Stimulated activated CD4-positive, alpha-beta T cell treated with anti-CD3 and anti-CD28 coated beads, Interleukin-4, amount 100 ng/mL, for 48 hours (primary cell): ENCODE measurements around the gene PEX26.
"Not testable (repeated sequence)": the region's sequence is repeated elsewhere in the genome, so short reads cannot be mapped to it uniquely, and the experiment has no call there.

Source experiments
- DNase-seq, 2 donors: peaks; one replicate each; pipeline ENCODE4 v3.0.0-alpha.2; 2020; ENCODE audit warnings: low read depth in 2 of 2

Gene PEX26

DNA sequence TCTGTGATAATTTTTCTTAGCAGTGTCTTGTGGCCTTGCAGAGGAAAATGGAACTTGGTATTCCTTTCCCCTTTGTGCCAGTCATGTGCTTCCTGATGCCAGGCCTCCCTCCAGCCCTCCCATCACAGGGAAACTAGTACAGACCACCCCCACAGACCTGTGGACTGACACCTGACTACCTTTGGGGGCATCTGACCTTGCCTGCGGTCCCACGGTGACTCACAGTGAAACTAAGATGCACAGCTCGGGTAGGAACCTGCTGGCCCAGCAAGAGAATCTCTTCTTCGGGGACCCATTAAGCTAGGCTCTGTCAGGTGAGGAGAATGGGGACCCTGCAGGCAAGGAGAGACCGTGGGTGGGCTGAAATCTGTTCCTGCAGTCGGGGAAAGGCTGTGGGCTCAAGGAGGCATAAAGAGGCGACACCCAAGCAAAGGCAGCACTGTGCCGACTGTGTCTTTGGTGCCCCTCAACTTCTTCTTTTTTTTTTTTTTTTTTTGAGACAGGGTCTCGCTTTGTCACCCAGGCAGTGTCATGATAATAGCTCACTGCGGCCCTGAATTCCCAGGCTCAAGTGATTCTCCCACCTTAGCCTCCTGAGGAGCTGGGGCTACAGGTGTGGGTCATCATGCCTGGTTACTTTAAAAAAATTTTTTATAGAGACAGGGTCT lies 20.8 kb upstream of the PEX26 start:
- DNase-seq, result no peak

DNA sequence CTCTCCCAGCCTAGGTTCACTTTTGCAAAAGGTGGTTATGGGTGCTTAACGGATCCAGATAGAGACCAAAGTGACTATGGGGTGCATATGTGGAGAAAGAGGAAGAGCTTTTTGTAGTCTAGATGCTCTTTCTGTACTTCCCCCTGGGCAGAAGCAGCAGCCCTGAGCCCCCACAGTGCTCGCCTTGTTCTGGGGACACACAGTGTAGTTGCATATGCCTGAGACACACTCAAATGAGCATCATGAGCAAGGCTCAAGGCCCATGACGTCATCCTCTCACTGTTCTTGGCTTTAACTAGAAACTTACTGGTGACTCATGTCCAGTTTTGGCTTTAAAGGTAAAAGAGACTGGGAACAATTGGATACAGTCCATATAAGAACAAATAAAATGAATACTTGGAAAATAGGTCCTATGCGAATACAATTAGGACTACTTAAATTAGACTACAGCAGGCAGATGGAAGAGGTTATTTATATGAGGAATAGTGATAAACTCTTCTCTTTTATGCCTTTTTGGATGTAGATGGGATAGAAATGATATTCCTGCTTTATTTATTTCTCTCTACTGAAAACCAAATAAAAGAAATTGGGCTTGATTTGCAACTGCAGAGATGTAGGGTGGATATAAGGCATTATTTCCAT lies 20.1 kb upstream of the PEX26 start:
- DNase-seq, result no peak

DNA sequence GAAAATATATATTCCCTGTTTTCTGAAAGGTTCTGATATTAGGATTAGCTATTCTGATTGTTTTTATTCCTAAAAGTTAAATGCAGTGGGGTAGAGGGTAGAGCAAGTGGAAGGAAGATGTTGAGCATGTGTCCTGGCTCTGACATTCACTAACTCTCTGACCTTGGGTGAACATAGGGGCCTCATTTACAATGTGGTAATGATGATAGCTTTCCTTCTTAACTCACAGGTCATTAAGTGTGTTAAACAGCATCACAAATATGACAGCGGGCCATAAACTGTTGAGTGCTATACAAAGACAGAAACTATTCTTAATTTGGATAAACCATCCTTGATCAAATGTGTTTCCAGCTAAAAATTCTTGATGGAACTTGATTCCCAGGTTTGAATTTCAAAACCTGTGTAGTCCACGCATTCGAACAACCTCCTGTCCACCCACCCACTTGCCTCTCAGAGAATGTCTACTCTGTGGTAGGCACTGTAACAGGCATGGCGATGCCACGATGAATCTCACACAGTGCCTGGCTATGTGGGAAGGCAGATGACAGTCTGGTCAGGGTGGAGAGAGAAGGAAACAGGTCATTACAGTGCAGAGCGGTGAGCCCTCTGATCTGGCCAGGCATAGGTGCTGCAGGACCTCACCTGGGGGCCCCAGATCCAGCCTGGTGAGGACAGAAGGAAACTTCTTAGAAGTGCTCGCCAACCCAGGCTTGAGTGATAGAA lies 19.3 kb upstream of the PEX26 start:
- no peak for DNase-seq

DNA sequence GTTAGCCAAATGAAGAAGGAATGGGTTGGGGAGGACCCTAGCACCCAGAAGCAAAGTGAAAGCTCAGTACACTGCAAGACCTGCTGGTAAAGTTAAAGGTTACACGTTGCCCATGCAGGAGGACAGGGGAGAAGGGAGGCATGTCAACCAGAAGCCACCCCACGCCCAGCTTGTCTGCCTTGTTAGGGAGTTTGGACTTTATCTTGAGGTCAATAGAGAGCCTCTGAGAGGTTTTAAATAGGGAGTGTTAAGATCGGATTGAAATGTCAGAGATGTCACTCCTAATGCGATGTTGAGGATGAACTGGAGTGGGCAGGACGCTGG lies 18.7 kb upstream of the PEX26 start:
- no peak for DNase-seq

DNA sequence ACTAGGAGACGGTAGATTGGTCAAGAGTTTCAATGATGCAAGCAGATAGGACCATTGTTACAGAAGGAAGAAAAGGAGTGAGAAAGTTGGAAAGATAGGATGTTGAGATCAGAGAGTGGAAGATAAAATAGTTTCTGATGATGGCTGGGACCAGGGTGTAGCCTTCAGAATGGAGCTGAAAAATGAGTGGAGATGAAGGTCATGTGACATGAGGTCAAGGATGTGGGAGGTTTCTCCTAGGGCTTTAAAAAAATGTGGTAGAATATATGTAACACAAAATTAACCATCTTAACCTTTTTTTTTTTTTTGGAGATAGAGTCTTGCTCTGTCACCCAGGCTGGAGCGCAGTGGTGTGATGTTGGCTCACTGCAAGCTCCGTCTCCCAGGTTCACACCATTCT lies 18.3 kb upstream of the PEX26 start:
- no peak for DNase-seq

DNA sequence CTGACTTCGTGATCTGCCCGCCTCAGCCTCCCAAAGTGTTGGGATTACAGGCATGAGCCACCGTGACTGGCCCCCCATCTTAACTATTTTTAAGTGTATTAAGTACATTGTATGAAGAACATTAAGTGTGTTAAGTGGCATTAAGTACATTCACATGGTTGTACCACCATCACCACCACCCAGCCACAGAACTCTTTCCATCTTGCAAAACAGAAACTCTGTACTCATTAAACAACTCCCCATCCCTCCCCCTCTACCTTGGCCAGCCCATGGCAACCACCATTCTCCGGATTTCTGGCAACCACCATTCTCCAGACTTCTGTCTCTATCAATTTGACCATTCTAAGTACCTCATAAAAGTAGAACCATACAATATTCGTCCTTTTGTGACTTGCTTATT lies 17.8 kb upstream of the PEX26 start:
- DNase-seq, result no peak

DNA sequence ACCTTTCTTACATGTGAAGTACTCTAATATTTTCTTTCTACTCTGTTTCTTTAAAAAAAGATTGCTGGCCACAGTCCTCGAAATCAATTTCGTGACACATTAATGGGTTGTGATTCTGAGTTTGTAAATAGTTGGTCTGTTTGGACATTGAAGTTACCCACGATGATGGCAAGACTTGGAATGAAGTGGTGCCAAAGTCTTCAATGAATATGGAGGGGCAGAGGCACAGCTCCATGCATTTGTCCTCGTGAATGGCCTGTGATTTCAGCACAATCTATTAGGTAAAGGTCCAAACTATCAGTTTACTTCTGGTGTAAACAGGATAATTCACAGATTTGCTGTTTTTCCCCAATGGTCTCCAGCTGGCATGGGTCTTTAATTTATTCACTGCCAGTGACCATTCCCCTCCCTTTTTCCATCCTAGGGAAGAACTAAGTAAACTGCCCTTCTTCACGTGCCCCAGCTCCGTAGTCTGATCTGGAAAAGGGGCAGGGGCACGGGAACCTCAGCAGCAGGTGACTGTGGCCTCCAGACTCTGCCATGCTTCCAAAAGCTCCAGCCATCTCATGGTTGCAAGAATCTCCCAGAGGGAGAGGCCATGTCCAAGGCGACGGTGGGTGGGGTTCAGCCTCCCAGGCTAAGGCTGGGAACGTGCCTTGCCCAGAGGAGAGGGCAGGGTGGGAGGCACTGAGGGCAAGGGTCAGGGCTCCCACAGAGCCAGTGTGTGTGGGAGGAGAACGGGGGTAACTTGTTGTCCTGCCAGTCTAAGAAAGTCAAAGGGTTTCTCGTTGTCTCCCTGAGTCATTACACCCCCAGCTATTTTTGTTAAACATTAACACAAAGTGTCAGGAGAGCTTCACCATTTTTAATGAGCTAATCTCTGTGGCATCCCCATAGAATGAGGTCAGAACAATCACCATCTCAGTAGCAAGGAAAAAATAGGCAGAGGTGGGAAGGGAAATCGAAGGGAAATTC lies 16.9 kb upstream of the PEX26 start:
- no peak for DNase-seq

DNA sequence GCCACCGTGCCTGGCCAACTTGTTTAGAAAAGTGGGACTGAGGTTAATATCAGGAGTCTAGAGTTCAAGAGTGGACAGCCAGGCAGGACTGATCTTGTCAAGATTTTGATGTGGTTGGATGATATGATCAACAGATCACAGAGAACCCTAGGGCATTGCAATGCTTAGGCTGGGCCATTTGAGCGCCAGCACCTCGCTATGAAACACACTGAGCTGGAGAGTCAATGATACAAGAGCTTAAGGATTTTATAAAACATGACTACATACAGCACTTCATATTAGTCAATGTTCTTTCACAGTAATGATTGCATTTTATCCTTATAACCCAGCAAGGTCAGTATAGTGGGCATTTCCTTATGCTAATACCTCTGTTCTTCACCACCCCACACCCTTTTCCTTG lies 15.4 kb upstream of the PEX26 start:
- no peak for DNase-seq

DNA sequence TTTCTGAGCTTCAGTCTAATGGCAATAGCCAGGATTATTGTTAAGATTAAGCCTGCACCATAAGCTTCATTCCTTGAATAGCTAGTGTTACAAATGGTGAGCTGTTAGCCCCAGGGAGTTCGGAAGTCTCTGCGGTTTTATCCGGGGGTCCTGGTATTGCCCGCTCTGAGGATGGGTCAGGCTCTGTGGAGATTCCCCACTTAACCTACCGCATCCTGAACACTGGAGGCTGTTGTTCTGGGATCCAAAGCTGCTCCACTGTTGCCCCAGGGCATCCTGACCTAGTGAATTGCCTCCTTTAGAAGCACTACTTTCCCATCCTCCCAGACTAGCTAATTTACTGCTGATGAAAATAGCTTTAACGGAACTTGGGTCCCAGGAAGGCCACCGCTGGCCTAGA lies 14.5 kb upstream of the PEX26 start:
- DNase-seq, result no peak

DNA sequence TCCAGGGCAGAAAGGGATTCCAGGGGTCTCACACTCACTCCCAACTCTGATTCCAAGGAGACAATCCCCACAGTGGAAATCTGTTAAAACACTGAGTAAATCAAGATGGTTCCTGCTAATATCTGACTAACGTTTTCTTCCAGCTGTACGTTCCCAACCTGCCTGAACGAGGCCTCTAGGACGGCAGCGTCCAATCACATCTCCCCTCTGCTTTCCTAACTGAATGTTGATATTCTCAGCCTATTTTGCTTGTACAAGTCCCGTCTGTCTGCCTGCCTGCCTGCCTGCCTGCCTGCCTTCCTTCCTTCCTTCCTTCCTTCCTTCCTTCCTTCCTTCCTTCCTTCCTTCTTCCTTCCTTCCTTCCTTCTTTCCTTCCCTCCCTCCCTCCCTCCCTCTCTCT lies 14.1 kb upstream of the PEX26 start:
- not testable (repeated sequence) for DNase-seq

DNA sequence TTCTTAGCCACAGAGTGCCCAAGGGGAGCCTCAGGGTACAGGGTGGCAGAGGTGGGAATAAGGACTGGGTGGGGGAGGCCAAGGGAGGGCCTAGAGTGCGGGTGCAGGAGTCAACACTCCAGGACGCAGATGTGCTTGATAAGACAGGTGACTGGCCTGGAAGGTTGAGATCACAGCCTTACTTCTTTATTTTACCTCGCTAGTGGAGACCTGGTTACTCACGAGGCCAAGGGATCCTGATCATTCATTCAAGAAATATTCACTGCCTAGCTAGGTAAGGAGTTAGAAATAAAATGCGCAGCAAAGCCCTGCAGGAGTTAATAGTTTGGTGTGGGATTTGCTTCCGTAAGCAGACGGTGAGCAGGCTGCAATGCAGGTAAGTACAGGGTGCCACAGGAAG lies 13.2 kb upstream of the PEX26 start:
- no peak for DNase-seq

DNA sequence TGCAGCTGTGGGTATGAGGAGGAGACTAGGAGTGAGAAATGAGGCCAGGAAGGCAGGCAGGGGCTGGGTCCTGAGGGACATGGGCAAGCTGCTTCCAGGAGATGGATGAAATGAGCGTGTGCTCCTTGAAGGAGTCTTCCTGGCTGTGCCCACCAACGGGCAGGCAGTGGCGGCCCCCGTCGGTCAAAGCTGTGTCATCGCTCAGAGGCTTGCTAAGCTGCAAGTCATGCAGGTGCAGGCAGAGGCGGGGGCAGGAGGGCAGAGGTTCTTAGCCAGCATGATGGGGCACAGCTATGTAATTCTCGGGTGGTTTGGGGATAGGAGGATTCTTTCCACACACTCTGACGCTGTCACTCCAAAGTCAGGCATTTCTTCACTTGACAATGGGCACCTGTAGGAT lies 12.5 kb upstream of the PEX26 start:
- no peak for DNase-seq

DNA sequence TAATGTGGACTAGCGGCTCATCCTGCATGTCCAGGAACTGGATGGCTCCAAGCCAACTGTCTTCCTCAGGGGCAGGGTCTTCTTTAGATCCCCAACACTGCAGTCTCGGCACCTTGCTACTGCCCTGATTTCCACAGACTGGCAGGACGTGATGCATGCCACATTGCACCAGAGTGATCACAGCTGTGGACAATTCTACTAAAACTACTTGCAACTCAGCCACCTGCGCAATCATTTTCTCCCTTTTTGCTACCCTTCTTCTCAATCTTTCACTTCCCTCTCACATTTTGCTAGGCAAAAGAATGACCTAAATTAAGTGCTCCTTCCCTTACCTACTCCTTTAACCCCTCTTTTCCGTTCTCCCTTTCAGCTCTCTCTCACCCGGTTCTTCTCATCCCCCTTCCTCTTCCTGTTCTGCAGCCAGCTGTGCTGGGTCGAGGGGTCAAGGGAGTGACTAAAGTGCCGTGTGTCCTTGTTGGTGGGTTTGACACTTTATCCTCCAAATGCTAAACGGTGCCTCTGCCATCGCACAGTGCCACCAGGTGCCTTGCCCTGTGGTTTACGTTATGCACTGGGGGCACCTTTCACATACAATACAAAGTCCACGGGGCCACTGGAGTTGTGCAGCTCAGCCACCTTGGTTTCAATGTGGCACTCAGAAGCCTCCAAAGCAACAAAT lies 11.5 kb upstream of the PEX26 start:
- no peak for DNase-seq

DNA sequence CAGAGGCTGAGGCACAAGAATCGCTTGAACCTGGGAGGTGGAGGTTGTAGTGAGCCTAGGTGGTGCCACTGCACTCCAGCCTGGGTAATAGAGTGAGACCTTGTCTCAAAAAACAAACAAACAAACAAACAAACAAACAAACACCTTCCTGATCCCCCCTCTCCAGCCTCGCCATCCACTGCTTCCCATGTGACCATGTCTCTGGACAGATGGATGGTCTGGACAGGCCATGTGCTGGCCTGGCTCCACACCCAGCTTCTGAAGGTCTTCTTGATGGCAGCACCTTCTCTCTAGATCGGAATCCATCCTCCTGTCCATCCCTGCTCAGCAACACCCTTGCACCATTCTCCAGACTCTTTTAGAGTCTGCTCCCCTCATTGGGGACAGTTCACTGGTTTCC lies 10.7 kb upstream of the PEX26 start:
- no peak for DNase-seq

DNA sequence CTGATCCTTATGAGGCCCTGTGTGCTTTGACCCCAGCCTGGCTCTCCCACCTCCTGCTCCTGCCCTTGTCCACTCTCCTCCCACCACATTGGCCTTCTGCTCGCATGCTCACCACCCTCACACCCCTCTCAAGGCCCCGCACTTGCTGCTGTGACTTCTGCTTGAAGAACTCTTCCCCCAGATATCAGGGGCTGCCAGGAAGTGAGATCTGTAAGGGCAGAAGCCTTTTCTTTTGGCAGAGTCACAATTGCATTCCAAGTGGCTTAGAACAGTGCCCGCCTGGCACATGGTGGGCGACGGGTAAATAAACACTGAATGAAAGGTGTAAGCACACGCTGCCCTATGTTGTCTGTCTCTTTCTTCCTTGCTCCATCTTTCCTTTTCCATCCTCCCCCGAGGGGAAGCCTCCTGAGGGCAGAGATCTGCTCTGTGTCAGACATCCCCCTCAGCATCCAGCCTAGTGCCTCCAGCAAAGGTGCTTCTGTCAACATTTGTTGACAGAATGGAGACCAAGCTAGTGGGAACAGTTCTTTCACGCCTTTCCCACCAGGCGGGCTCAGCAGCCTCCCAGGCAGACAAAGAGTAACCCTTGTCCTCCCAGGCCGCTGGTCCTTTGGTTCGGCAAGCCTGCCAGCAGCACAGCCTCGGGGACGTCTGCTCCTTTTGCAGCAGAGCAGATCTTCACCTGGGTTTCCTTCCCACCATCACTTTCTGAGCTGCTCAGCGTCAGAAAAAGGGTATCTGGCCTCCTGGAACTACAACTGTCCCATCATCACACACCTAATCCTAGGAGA lies 10.0 kb upstream of the PEX26 start:
- DNase-seq, result no peak

DNA sequence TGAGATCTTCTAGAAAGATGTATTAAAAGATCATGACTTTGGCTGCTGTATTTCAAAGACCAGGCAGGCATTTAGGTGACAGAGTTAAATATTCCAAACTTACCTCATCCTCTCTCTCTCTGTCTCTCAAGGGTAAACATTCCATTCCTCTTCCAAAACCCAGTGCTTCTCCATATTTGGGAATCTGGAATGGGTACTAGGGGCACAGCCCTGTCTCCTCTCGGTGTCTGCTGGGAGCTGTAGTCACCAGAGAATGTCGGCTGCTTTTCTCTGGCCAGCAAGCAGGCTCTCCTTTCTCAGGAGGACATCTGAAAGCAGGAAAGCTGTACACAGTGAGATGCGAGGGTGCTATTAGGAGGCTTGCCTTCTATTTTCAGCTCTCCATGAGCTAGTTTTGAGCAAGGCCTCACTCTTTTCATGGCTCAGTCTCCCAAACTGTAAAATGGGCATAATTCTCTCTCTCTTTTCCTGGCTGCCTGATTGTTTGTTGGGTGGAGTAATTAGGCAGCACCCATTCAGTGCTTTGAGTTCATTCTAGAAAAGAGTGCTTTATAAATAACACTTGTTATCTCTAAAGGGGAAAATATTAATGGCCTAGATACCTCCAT lies 9.3 kb upstream of the PEX26 start:
- DNase-seq, result no peak

DNA sequence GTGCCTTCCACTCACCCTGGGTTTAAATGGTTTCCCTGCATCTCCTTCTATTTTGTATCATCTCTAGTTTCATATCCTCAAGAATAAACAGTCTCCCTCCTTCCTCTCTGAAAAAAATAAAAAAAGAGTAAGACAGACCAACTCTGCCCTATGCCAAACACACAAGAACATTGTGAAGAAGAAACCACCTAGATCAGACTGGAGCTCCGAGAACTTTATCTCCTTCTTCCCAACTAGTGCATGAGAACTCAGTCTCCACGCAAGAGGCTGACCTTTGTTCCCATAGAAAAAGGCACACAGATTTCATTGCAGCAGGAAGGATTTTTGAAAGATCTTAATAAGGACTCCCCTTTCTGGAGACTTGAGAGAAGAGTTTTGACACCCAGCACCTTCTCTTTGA lies 8.7 kb upstream of the PEX26 start:
- DNase-seq, result no peak

DNA sequence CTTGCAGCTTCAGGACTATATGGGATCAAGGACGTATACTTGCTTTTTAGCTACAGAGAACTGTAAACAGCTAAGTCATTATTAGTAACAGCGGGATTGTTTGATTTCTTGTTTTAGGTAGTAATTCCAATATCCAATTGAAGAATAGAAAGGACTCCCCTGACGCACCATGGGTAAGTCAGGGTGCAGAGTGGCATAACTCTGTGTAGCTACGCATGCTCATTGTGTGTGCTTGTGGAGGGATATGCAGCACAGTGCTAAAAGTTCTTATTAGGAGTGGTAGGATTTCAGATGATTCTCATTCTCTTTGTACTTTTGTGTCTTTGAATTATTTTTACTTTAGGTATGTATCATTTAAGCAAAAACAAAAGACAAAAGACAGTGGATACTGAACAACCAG lies 7.7 kb upstream of the PEX26 start:
- DNase-seq, result no peak

DNA sequence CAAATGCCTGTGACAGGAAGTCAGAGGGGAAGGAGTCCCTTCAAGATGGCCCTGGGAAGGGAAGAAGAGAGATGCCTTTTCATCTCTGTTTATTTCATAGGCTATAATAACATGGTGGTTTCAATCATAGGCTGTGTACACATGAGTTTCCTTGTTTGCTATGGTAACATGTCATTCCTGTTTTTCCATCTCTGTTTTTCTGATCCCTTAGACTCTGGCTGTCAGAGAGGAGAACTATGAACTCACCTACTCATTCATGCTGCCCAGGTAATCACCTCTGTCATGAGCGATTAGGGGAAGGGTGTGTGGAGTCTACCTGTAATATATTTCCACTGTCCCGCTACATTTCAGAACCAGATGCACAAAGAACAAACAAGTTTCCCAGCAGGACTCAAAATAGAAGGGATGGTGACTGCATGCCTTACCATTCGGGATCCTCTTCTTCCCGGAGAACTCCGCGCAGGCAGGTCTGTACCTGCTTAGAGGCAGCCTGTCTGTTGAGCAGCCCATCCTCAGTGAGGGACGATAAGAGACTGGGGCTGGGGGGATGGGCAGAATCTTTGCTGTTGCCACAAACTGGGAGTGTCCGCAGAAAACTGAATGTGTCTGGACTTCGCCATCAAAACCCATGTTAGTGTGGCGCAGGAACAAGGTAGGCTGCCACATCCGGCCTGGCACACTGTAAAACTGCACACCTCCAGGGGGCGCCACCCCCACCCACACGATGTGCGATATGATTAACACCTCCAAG lies 7.1 kb upstream of the PEX26 start:
- no peak for DNase-seq
